HEK293T (cell line): ENCODE measurements around the gene ARHGEF26.

Source experiments
- ARNT ChIP-seq: fragments of 450-650 bp; IDR thresholded peaks from 2 replicates; pipeline ENCODE4 v1.6.1; 2017; ENCODE audit warnings: mild to moderate bottlenecking
- BHLHE40 ChIP-seq: fragments of 450-650 bp; IDR thresholded peaks from 2 replicates; pipeline ENCODE4 v1.6.1; 2016; ENCODE audit warnings: mild to moderate bottlenecking, moderate library complexity, borderline replicate concordance
- CTBP1 ChIP-seq: fragments of 450-650 bp; IDR thresholded peaks from 2 replicates; pipeline ENCODE4 v1.6.1; 2016; ENCODE audit warnings: borderline replicate concordance
- ELF4 ChIP-seq: fragments of 450-650 bp; IDR thresholded peaks from 2 replicates; pipeline ENCODE4 v1.6.1; 2017; ENCODE audit warnings: antibody characterized with exemption
- FOXK2 ChIP-seq: fragments of 450-650 bp; IDR thresholded peaks from 2 replicates; pipeline ENCODE4 v1.6.1; 2016; ENCODE audit warnings: mild to moderate bottlenecking
- FOXM1 ChIP-seq: fragments of 450-650 bp; IDR thresholded peaks from 2 replicates; pipeline ENCODE4 v1.6.1; 2017; ENCODE audit warnings: mild to moderate bottlenecking, borderline replicate concordance
- HDGF ChIP-seq: fragments of 450-650 bp; IDR thresholded peaks from 2 replicates; pipeline ENCODE4 v1.6.1; 2017; ENCODE audit warnings: antibody characterized with exemption, borderline replicate concordance
- L3MBTL2 ChIP-seq: fragments of 450-650 bp; conservative IDR thresholded peaks from 2 replicates; pipeline ENCODE4 v1.6.1; 2016; ENCODE audit warnings: mild to moderate bottlenecking
- NFRKB ChIP-seq: fragments of 450-650 bp; IDR thresholded peaks from 2 replicates; pipeline ENCODE4 v1.6.1; 2016; ENCODE audit warnings: mild to moderate bottlenecking, moderate library complexity
- SP1 ChIP-seq: fragments of 450-650 bp; IDR thresholded peaks from 2 replicates; pipeline ENCODE4 v1.6.1; 2017
- SUZ12 ChIP-seq: fragments of 450-650 bp; IDR thresholded peaks from 2 replicates; pipeline ENCODE4 v1.6.1; 2016; ENCODE audit warnings: mild to moderate bottlenecking
- TARDBP ChIP-seq: fragments of 450-650 bp; IDR thresholded peaks from 2 replicates; pipeline ENCODE4 v1.6.1; 2016
- ZNF384 ChIP-seq: fragments of 450-650 bp; IDR thresholded peaks from 2 replicates; pipeline ENCODE4 v1.6.1; 2016

DNA sequence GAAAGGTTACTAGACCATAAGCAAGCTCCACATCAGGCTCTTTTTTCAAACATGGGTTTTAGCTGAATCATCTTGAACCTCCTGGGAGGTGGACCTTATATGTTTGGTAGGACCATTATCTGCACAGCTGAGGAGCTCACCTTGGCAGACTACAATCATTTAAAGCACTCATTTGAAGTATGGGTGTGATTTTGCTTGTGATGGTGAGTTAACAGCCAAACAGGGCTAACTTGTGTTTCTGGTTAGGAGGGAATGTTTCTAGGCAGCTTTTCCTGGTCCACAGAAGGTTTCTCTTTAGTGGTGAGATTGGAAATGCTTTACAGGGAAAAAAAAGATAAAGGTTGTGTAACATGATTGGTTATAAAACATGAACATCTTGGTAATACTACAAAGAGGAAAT, 61.8 kb downstream of the ARHGEF26 start:
- TF ChIP-seq BHLHE40 = no peak
- no peak for TF ChIP-seq FOXM1
- no peak for TF ChIP-seq TARDBP
- TF ChIP-seq ELF4 = no peak
- no peak for TF ChIP-seq HDGF
- TF ChIP-seq SUZ12 = no peak
- no peak for TF ChIP-seq SP1
- TF ChIP-seq NFRKB = no peak
- TF ChIP-seq ARNT = no peak
- TF ChIP-seq L3MBTL2 = no peak
- TF ChIP-seq FOXK2 = no peak
- no peak for TF ChIP-seq ZNF384
- TF ChIP-seq CTBP1 = no peak
